NB4 (cell line): ENCODE measurements around the gene SNED1.

Source experiments
- CTCF ChIP-seq: IDR thresholded peaks from one replicate; pipeline ENCODE4 v1.5.1; 2012; ENCODE audit warnings: low read depth, low read length
- MAX ChIP-seq: IDR thresholded peaks from 2 replicates; pipeline ENCODE4 v1.6.1; 2011; ENCODE audit warnings: low read depth, low read length

GRCh38 chr2:241003369-241003768 lies 5.0 kb downstream of the SNED1 start:
- TF ChIP-seq CTCF (no peak), MAX (no peak)
